COLO668 (cell line): ENCODE measurements around the gene IER5.
"Not testable (repeated sequence)": the region's sequence is repeated elsewhere in the genome, so short reads cannot be mapped to it uniquely, and the experiment has no call there.

Experiments
- DNase-seq: peaks from one replicate; lab custom pipeline; 2025; ENCODE audit not compliant: unreplicated experiment; lab: John Stamatoyannopoulos, UW

Gene IER5

GRCh38 chr1:181088079-181089016, at the start of gene IER5:
Gene IER5 (plus strand): TSS chr1:181088700. CDS start chr1:181088903, 203 bp downstream.
- DNase-seq: peak; percentile 97

- no peak for DNase-seq
Observed at GRCh38 chr1:181040284-181040865, 48.1 kb upstream of the IER5 start.

DNA sequence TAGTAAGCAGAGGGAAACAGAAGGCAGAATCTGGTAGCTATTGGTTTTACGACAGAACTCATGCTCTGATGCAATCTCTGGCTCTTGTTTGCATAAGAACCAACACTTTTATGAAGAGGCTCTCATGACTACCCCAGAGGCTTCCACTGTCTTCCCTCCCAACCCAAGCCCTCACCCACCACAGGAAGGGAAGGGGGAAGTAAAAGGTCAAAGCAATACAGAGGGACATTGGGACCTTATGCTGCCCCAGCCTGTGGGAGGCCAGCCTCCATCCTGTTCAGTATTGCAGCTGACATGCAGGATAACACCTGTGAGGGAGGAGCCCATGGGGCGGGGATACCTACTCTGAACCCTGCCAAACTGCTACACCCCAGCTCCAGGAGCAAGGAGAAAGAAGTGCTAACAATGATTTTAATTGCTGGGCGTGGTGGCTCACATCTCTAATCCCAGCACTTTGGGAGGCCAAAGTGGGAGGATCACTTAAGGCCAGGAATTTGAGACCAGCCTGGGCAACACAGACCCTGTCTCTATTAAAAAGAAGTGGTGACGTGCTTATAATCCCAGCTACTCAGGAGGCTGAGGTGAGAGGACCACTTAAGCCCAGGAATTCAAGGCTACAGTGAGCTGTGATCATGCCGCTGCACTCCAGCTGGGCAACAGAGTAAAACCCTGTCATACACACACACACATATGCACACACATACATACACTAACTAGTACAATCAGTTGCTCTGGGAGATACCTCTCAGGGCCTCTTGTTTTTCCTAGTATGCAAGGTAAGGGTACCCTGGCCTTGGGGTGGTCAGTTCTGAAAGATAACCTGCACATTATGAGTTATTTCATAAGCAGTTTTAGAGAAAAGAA, 45.2 kb upstream of the IER5 start:
- DNase-seq: peak; percentile 26

DNA sequence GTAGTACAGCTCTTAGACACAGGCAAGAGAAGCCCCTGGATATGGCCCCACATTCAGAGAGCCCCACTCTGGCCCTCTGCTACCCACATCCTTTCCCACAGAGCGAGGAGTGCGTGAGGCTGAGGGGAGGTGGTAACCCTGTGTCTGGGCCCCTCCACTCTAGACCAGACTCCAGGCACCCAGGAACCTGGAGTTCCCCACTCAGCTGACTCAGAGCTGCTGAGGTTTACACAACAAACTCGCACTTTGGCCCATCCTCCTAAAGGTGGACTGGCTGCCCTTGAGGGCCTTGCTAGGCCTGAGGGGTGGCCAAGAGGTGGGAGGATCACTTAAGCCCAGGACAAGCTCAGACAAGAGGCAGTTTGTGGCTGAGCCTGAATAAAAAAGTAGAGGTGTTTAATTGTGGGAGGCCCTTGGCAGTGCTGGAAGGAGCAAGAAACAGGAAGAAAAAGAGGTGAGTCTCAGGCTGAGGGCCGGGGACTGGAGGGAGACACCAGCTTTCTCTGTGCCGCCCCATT, 44.0 kb upstream of the IER5 start:
- no peak for DNase-seq

DNA sequence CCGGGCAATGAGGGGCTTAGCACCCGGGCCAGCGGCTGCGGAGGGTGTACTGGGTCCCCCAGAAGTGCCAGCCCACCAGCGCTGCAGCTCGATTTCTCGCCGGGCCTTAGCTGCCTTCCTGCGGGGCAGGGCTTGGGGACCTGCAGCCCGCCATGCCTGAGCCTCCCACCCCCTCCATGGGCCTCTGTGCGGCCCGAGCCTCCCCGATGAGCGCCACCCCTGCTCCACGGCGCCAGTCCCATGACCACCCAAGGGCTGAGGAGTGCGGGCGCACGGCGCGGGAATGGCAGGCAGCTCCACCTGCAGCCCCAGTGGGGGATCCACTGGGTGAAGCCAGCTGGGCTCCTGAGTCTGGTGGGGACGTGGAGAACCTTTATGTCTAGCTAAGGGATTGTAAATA, 42.6 kb upstream of the IER5 start:
- not testable (repeated sequence) for DNase-seq

- no peak for DNase-seq
Observed at GRCh38 chr1:181049378-181049777, 39.1 kb upstream of the IER5 start.

DNA sequence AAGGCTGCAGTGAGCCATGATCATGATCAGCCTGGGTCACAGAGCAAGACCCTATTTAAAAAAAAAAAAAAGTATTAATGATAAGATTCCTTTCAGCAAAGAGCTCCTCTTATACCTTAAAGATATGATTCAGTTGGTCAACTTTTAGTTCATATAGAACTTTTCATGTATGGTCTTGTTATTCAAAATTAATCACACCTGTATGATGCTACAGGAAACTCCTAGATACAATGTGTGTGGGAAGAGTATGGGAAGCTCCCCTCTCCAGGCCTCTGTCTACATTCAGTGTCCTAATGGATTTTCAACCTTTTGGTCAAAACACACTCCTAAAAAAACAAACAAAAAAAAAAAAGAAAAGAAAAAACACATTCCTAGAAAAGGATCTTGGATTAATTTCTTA, 37.6 kb upstream of the IER5 start:
- no peak for DNase-seq

- DNase-seq: no peak
Observed at GRCh38 chr1:181056560-181056959, 31.9 kb upstream of the IER5 start.

GRCh38 chr1:181057079-181057478, 31.4 kb upstream of the IER5 start:
- DNase-seq: peak; percentile 56

DNA sequence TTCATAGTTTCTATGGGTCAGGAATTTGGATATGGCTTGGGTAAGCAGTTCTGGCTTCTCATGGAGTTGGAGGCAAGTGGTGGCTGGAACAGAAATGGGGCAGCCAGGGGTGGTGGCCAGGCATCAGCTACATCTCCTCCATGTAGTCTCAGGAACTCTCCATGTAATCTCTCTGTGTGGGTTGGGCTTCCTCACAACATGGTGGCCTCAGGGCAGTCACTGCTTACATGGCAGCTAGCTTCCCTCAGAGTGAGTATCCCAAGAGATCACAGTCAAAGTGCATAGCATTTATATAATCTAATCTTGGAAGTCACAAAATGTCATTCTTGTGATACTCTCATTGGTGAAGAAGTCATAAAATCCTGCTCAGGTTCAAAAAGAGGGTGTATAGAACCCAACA, 29.1 kb upstream of the IER5 start:
- no peak for DNase-seq

GRCh38 chr1:181060066-181060465, 28.4 kb upstream of the IER5 start:
- no peak for DNase-seq

- not testable (repeated sequence) for DNase-seq
Observed at GRCh38 chr1:181060947-181061346, 27.6 kb upstream of the IER5 start.

DNA sequence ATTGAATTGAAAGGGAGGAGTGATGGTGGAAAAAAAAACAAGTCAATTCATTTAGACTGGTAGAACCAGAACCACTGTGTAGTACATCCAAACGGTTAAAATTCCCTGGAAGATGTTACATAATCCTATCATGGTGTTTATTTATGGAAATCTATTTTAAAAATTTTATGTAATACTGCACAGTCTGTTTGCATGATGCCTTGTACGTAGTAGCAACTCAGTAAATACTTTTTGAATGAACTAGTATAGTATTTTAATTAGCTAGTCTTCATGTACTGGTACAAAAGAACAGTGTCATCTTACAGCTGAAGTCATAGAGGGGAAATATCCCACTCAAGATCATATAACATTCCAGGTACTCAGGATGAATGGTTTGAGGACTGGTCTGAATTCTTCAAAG, 27.0 kb upstream of the IER5 start:
- no peak for DNase-seq

GRCh38 chr1:181061891-181062835, 26.3 kb upstream of the IER5 start:
- DNase-seq: no peak

- no peak for DNase-seq
Observed at GRCh38 chr1:181062836-181063428, 25.6 kb upstream of the IER5 start.

DNA sequence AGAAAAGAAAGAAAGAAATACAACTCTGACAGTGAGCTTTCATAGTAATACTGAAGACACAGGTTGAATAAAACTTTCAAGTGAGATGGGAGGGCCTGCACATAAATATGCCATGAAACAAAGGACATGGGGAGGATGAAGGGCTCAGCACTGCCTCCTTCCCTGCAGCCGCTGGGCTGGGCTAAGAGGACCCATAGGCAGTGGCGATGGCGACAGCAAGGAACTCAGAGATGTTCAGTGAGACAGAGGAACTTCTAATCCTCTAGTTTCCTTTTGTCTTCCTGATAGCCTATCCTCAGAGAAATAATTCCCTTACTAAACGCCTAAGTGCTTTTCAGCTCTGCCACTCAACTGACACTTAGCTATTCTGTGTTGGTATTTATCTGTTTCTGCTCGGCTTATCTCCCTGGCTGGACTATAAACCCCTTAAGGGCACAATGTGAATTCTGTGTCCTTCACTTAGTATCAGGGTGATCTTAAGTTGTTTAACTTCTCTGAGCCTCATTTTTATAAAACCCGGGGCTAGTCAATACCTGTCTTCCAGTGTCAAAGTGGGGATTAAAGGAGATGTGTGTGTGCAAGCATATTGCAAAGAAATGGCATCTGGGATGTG, 24.4 kb upstream of the IER5 start:
- no peak for DNase-seq

- DNase-seq: no peak
Observed at GRCh38 chr1:181064702-181065101, 23.8 kb upstream of the IER5 start.

- no peak for DNase-seq
Observed at GRCh38 chr1:181073638-181074037, 14.9 kb upstream of the IER5 start.

GRCh38 chr1:181075766-181076350, 12.6 kb upstream of the IER5 start:
- DNase-seq: no peak
